ENCODE results near the gene IFITM5.

IFITM5 gene

GRCh38 chr11:306645-307371 lies 7.5 kb upstream of the IFITM5 start:
- Histone ChIP-seq H3K36me3 (ENCODE audit: control insufficient read depth, low read depth, low read length) (no peaks in the 10 kb centered on the region), H3K9me3 (ENCODE audit: control insufficient read depth, low read depth, low read length) (no peaks in the 10 kb centered on the region), H3K4me1 (ENCODE audit: control insufficient read depth, low read depth, low read length) (peaks cover 26% of the 10 kb centered on the region), H3K9ac (ENCODE audit: low read length) (no peak overlapping the region), H3K4me3 (ENCODE audit: low read length) (no peak overlapping the region), H3K27ac (ENCODE audit: low read length) (no peak overlapping the region), H3K27me3 (ENCODE audit: control insufficient read depth, insufficient read depth, low read length) (peaks cover 2% of the 10 kb centered on the region)

- Histone ChIP-seq H3K27ac (ENCODE audit: low read length) (peak overlapping the region; percentile 28), H3K9me3 (ENCODE audit: control insufficient read depth, low read depth, low read length) (no peaks in the 10 kb centered on the region), H3K4me3 (ENCODE audit: low read length) (peak overlapping the region; percentile 38), H3K36me3 (ENCODE audit: control insufficient read depth, low read depth, low read length) (no peaks in the 10 kb centered on the region), H3K9ac (ENCODE audit: low read length) (peak overlapping the region; percentile 0), H3K27me3 (ENCODE audit: control insufficient read depth, insufficient read depth, low read length) (no peaks in the 10 kb centered on the region), H3K4me1 (ENCODE audit: control insufficient read depth, low read depth, low read length) (peaks cover 22% of the 10 kb centered on the region)
Observed at GRCh38 chr11:305844-306211, 6.5 kb upstream of the IFITM5 start.

GRCh38 chr11:304915-305843 lies 5.9 kb upstream of the IFITM5 start:
- peak overlapping the region; percentile 0 for H3K9ac ChIP-seq (ENCODE audit: low read length)

GRCh38 chr11:304061-304506 lies 4.8 kb upstream of the IFITM5 start:
- Histone ChIP-seq H3K9ac (ENCODE audit: low read length) (no peak overlapping the region), H3K36me3 (ENCODE audit: control insufficient read depth, low read depth, low read length) (no peaks in the 10 kb centered on the region), H3K9me3 (ENCODE audit: control insufficient read depth, low read depth, low read length) (no peaks in the 10 kb centered on the region), H3K4me3 (ENCODE audit: low read length) (no peak overlapping the region), H3K27ac (ENCODE audit: low read length) (no peak overlapping the region), H3K4me1 (ENCODE audit: control insufficient read depth, low read depth, low read length) (peaks cover 24% of the 10 kb centered on the region), H3K27me3 (ENCODE audit: control insufficient read depth, insufficient read depth, low read length) (no peaks in the 10 kb centered on the region)

More at GRCh38 chr11:304915-305843, 5.9 kb upstream of the IFITM5 start:
- Histone ChIP-seq H3K4me3 (ENCODE audit: low read length) (peak overlapping the region; percentile 38), H3K4me1 (ENCODE audit: control insufficient read depth, low read depth, low read length) (peaks cover 28% of the 10 kb centered on the region), H3K27ac (ENCODE audit: low read length) (peak overlapping the region; percentile 28), H3K27me3 (ENCODE audit: control insufficient read depth, insufficient read depth, low read length) (no peaks in the 10 kb centered on the region), H3K36me3 (ENCODE audit: control insufficient read depth, low read depth, low read length) (no peaks in the 10 kb centered on the region), H3K9me3 (ENCODE audit: control insufficient read depth, low read depth, low read length) (no peaks in the 10 kb centered on the region)

- H3K27ac ChIP-seq (ENCODE audit: low read length) = no peak overlapping the region
- H3K27me3 ChIP-seq (ENCODE audit: control insufficient read depth, insufficient read depth, low read length) = no peaks in the 10 kb centered on the region
- no peak overlapping the region for H3K4me3 ChIP-seq (ENCODE audit: low read length)
- no peak overlapping the region for H3K9ac ChIP-seq (ENCODE audit: low read length)
- peaks cover 24% of the 10 kb centered on the region for H3K4me1 ChIP-seq (ENCODE audit: control insufficient read depth, low read depth, low read length)
- no peaks in the 10 kb centered on the region for H3K9me3 ChIP-seq (ENCODE audit: control insufficient read depth, low read depth, low read length)
- H3K36me3 ChIP-seq (ENCODE audit: control insufficient read depth, low read depth, low read length) = no peaks in the 10 kb centered on the region
Observed at GRCh38 chr11:303363-303762, 4.0 kb upstream of the IFITM5 start.

GRCh38 chr11:299951-300735 lies 817 bp upstream of the IFITM5 start:
- Histone ChIP-seq H3K27ac (ENCODE audit: low read length) (no peak overlapping the region), H3K4me1 (ENCODE audit: control insufficient read depth, low read depth, low read length) (peaks cover 11% of the 10 kb centered on the region), H3K36me3 (ENCODE audit: control insufficient read depth, low read depth, low read length) (no peaks in the 10 kb centered on the region), H3K9ac (ENCODE audit: low read length) (no peak overlapping the region), H3K27me3 (ENCODE audit: control insufficient read depth, insufficient read depth, low read length) (no peaks in the 10 kb centered on the region), H3K4me3 (ENCODE audit: low read length) (no peak overlapping the region), H3K9me3 (ENCODE audit: control insufficient read depth, low read depth, low read length) (no peaks in the 10 kb centered on the region)

GRCh38 chr11:298406-299065 lies 790 bp downstream of the IFITM5 start:
- H3K36me3 ChIP-seq (ENCODE audit: control insufficient read depth, low read depth, low read length) = peaks cover 5% of the 10 kb centered on the region
- H3K4me1 ChIP-seq (ENCODE audit: control insufficient read depth, low read depth, low read length) = peaks cover 10% of the 10 kb centered on the region
- H3K9me3 ChIP-seq (ENCODE audit: control insufficient read depth, low read depth, low read length) = no peaks in the 10 kb centered on the region
- H3K9ac ChIP-seq (ENCODE audit: low read length) = no peak overlapping the region
- no peaks in the 10 kb centered on the region for H3K27me3 ChIP-seq (ENCODE audit: control insufficient read depth, insufficient read depth, low read length)
- no peak overlapping the region for H3K4me3 ChIP-seq (ENCODE audit: low read length)
- H3K27ac ChIP-seq (ENCODE audit: low read length) = no peak overlapping the region

GRCh38 chr11:297586-298405 lies 1.5 kb downstream of the IFITM5 start:
- peaks cover 10% of the 10 kb centered on the region for H3K4me1 ChIP-seq (ENCODE audit: control insufficient read depth, low read depth, low read length)
- no peaks in the 10 kb centered on the region for H3K27me3 ChIP-seq (ENCODE audit: control insufficient read depth, insufficient read depth, low read length)
- H3K9ac ChIP-seq (ENCODE audit: low read length) = no peak overlapping the region
- H3K36me3 ChIP-seq (ENCODE audit: control insufficient read depth, low read depth, low read length) = peaks cover 11% of the 10 kb centered on the region
- H3K4me3 ChIP-seq (ENCODE audit: low read length) = no peak overlapping the region
- no peak overlapping the region for H3K27ac ChIP-seq (ENCODE audit: low read length)
- H3K9me3 ChIP-seq (ENCODE audit: control insufficient read depth, low read depth, low read length) = no peaks in the 10 kb centered on the region

GRCh38 chr11:297051-297585 lies 2.2 kb downstream of the IFITM5 start:
- Histone ChIP-seq H3K9ac (ENCODE audit: low read length) (no peak overlapping the region), H3K4me3 (ENCODE audit: low read length) (no peak overlapping the region), H3K9me3 (ENCODE audit: control insufficient read depth, low read depth, low read length) (no peaks in the 10 kb centered on the region), H3K36me3 (ENCODE audit: control insufficient read depth, low read depth, low read length) (peaks cover 17% of the 10 kb centered on the region), H3K27me3 (ENCODE audit: control insufficient read depth, insufficient read depth, low read length) (no peaks in the 10 kb centered on the region), H3K27ac (ENCODE audit: low read length) (no peak overlapping the region), H3K4me1 (ENCODE audit: control insufficient read depth, low read depth, low read length) (peaks cover 10% of the 10 kb centered on the region)
